AG10803 (cell line): Measurements from ENCODE around the gene TPTE.
"Not testable (repeated sequence)": the region's sequence is repeated elsewhere in the genome, so short reads cannot be mapped to it uniquely, and the experiment has no call there.

Experiments used
- DNase-seq: peaks from one replicate; pipeline ENCODE4 v3.0.0; 2010; ENCODE audit warnings: low read depth
- H3K4me3 ChIP-seq: 2 replicates; pipeline ENCODE4 v1.5.1; 2011; ENCODE audit warnings: mild to moderate bottlenecking, low read length, control low read depth
- TF ChIP-seq, protein P1 (sequence below): conservative IDR thresholded peaks from 2 replicates; pipeline ENCODE4 v1.5.1; 2011; ENCODE audit warnings: mild to moderate bottlenecking, low read length, control low read depth, inconsistent platforms

The TPTE gene

DNA sequence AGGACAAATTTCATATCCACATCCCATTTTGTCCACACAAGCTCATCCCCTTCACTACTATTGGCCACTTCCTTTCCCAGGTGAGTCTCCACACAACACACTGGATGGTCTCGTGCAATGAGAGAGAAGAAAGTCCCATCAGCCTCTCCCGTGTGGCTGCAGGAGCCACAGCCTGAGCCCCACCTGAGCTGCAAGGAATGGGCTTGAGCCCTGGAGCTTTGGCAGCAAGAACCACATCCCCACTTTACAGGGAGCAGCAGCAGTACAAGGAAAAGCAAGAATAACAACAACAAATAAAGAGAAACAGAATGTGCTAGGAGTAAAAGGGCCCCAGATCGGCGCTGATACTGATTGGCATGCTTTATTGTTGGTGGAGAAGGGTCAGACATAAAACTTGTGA is 117.7 kb downstream of the TPTE start:
- DNase-seq = no peak
- H3K4me3 ChIP-seq = no peak overlapping the region
- TF ChIP-seq, protein P1, sequence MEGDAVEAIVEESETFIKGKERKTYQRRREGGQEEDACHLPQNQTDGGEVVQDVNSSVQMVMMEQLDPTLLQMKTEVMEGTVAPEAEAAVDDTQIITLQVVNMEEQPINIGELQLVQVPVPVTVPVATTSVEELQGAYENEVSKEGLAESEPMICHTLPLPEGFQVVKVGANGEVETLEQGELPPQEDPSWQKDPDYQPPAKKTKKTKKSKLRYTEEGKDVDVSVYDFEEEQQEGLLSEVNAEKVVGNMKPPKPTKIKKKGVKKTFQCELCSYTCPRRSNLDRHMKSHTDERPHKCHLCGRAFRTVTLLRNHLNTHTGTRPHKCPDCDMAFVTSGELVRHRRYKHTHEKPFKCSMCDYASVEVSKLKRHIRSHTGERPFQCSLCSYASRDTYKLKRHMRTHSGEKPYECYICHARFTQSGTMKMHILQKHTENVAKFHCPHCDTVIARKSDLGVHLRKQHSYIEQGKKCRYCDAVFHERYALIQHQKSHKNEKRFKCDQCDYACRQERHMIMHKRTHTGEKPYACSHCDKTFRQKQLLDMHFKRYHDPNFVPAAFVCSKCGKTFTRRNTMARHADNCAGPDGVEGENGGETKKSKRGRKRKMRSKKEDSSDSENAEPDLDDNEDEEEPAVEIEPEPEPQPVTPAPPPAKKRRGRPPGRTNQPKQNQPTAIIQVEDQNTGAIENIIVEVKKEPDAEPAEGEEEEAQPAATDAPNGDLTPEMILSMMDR = no peak

DNA sequence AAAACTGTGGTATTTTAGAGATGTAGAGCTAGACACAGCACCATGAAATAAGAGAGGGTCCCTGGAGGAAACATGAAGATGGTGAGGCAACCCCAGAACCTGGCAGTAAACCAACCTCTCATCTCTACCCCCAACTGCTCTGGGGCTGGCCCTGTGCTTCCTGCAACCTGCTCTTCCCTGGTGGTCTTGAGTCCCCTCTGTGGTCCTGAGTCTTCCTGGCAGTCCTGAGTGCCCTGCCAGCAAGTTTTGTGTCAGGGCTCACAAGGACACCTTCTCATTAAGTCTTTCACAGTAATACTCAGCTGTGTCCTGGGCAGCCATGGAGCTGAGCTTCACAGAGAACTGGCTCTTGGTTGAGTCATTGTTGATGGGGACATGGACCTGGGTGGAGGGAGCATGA is 118.4 kb downstream of the TPTE start:
- H3K4me3 ChIP-seq, DNase-seq: not testable (repeated sequence)

DNA sequence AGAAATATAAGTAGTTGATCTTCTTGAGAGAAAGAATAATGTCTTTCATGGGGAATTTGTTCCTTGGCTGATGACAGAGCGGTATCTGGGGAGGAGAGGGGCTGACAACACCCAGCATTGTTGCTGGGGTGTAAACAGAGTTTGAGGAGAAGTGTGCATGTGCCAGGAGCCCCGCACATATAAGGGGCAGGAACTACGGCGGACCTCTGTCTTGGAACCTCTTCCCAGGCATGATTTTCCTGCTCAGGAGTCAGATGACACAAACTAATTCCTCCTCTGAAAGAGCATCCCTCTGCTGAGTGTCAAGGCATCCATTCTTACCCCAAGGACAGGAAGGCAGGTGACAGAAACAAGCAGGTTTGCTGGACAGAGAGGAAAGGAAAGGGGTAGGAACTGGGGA is 119.1 kb downstream of the TPTE start:
- H3K4me3 ChIP-seq = no peak overlapping the region
- TF ChIP-seq, protein P1 = no peak
- DNase-seq = no peak

DNA sequence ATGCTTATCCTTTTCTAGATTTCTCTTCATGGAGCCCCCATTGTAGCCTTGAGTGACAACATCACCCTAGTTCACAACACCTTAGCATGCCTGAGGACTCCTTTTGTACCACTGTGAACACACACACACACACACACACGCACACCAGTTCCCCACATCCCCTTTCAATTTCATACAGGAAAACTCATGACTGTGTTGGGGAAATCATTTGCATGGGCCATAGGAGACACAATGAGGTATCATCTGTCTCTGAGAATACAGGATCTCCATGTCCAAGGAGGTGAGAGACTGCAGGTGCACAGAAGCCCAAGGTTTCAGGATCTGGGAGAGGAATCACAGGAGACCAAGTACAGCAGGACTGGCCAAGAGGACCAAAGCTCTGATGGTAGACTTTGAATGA is 119.7 kb downstream of the TPTE start:
- TF ChIP-seq, protein P1 = no peak
- no peak overlapping the region for H3K4me3 ChIP-seq
- DNase-seq = no peak

DNA sequence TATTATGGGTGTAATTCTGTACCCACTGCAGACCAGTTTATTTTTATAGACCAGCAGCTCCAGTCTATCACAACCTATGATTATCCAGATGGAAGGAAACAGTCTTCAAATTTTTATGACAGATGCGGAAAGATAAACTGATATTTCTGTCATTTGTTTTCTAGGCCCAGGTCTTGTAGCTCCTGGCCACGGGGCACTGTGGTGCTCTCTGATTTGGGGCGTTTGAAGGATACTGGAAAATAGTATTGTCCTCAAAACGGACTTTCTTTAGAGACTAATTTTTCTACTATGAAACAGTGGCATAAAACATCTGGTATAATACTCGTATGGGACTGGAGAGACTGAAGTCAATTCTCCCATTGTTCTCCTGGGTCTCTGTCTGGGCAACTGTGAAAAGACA is 124.3 kb downstream of the TPTE start:
- DNase-seq, H3K4me3 ChIP-seq: not testable (repeated sequence)

DNA sequence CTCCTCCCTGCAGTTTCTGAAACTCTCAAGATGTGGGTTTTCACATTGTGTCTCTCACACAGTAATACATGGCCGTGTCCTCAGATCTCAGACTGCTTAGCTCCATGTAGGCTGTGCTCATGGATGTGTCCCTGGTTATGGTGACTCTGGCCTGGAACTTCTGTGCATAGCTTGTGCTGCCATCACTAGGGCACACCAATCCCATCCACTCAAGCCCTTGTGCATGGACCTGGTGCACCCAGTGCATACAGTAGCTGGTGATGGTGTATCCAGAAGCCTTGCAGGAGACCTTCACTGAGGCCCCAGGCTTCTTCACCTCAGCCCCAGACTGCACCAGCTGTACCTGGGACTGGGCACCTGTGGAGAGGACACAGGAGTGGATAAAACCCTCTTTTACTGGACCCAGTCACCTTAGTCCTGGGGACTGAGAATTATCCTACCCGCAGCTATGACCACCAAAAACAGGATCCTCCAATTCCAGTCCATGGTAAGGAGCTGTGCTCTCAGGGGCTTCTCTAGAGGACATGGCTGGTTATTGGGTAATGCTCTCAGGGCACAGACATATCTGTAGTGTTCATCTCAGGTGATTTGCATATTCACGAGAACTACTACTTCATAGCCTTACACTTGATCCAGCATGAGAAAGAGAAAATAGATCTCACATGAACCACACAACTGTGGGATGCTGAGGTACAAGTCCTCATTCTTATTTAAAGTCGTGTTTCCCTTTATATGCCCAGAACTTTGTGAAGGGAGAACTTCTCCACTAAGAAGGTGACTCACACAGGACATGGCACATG is 128.2 kb downstream of the TPTE start:
- DNase-seq, H3K4me3 ChIP-seq: not testable (repeated sequence)

DNA sequence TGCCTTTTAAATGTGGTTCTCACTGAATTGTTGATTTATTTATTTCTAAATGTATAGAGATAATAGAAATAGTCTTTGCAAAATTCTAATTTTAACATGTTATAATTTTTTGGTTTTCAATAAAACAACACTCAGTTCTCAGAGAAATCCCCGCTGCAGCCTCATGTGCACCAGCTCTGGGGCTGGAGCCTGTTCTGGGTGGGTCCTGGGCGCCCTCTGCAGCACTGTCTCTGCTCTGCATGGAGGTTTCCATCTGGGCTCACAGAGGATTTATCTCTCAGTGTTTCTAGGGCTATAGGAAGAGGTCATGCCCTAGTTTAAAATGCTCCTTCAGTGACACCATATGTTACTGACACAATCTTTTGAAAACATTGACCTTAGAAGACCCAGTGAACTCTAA is 128.9 kb downstream of the TPTE start:
- H3K4me3 ChIP-seq, DNase-seq: not testable (repeated sequence)
